HEK293 (cell line): ENCODE results near the gene CDYL2.

Experiments
- CTCF ChIP-seq: fragments of 450-650 bp; formaldehyde crosslinking; IDR thresholded peaks from 2 replicates; pipeline ENCODE4 v1.5.1; 2016; ENCODE audit warnings: missing biosample characterization, missing genetic modification characterization
- IKZF3 ChIP-seq: fragments of 450-650 bp; IDR thresholded peaks from 2 replicates; pipeline ENCODE4 v1.5.0; 2018; ENCODE audit warnings: missing biosample characterization, mild to moderate bottlenecking, missing genetic modification characterization, moderate library complexity
- PBX3 ChIP-seq: sonication (generic); formaldehyde crosslinking; IDR thresholded peaks from 2 replicates; pipeline ENCODE4 v1.8.1; 2022; ENCODE audit warnings: mild to moderate bottlenecking, moderate library complexity, missing genetic modification reagents
- REST ChIP-seq: fragments of 450-650 bp; formaldehyde crosslinking; IDR thresholded peaks from 2 replicates; pipeline ENCODE4 v1.5.1; 2016; ENCODE audit warnings: missing biosample characterization, missing genetic modification characterization
- SETDB1 ChIP-seq: IDR thresholded peaks from one replicate; pipeline ENCODE4 v1.6.1; 2017; ENCODE audit warnings: mild to moderate bottlenecking, low read length, moderate library complexity, mixed read lengths; ENCODE audit not compliant: insufficient read length
- TRIM28 ChIP-seq: IDR thresholded peaks from 2 replicates; pipeline ENCODE4 v1.6.1; 2011; ENCODE audit warnings: low read length, control low read depth, borderline replicate concordance
- ZNF138 ChIP-seq: fragments of 450-650 bp; formaldehyde crosslinking; IDR thresholded peaks from 2 replicates; pipeline ENCODE4 v1.5.1; 2016; ENCODE audit warnings: missing biosample characterization, missing genetic modification characterization, borderline replicate concordance
- ZNF146 ChIP-seq: fragments of 450-650 bp; formaldehyde crosslinking; IDR thresholded peaks from 2 replicates; pipeline ENCODE4 v1.5.1; 2016; ENCODE audit warnings: missing biosample characterization, missing genetic modification characterization
- ZNF223 ChIP-seq: fragments of 450-650 bp; formaldehyde crosslinking; IDR thresholded peaks from 2 replicates; pipeline ENCODE4 v1.5.1; 2016; ENCODE audit warnings: missing biosample characterization, missing genetic modification characterization
- ZNF274 ChIP-seq, 2 experiments: fragments of 200-500 bp in 1 of 2; fragments of 450-650 bp in 1 of 2; sonication (Bioruptor generic) in 1 of 2; formaldehyde crosslinking in 1 of 2; IDR thresholded peaks; 2 replicates each; pipeline versions ENCODE4 v1.5.1 to v1.6.1; 2014 to 2016; ENCODE audit warnings: borderline replicate concordance in 1 of 2, inconsistent platforms in 1 of 2, low read length in 1 of 2, missing biosample characterization in 1 of 2, missing genetic modification characterization in 1 of 2
- ZNF677 ChIP-seq: fragments of 450-650 bp; IDR thresholded peaks from 2 replicates; pipeline ENCODE4 v1.5.0; 2018; ENCODE audit warnings: missing biosample characterization, mild to moderate bottlenecking, missing genetic modification characterization, moderate library complexity
- ZNF843 ChIP-seq: fragments of 450-650 bp; formaldehyde crosslinking; IDR thresholded peaks from 2 replicates; pipeline ENCODE4 v1.5.1; 2016; ENCODE audit warnings: missing biosample characterization, missing genetic modification characterization
- TF ChIP-seq, protein P1 (sequence below): fragments of 450-650 bp; formaldehyde crosslinking; conservative IDR thresholded peaks from 2 replicates; pipeline ENCODE4 v1.5.1; 2016; ENCODE audit warnings: low read depth, missing biosample characterization, missing genetic modification characterization
- TF ChIP-seq, protein P2 (sequence below): IDR thresholded peaks from 2 replicates; pipeline ENCODE4 v1.6.1; 2011; ENCODE audit warnings: mild to moderate bottlenecking, low read depth, low read length, borderline replicate concordance

- TF ChIP-seq ZNF843: no peak
- no peak for TF ChIP-seq CTCF
- TF ChIP-seq, protein P1, sequence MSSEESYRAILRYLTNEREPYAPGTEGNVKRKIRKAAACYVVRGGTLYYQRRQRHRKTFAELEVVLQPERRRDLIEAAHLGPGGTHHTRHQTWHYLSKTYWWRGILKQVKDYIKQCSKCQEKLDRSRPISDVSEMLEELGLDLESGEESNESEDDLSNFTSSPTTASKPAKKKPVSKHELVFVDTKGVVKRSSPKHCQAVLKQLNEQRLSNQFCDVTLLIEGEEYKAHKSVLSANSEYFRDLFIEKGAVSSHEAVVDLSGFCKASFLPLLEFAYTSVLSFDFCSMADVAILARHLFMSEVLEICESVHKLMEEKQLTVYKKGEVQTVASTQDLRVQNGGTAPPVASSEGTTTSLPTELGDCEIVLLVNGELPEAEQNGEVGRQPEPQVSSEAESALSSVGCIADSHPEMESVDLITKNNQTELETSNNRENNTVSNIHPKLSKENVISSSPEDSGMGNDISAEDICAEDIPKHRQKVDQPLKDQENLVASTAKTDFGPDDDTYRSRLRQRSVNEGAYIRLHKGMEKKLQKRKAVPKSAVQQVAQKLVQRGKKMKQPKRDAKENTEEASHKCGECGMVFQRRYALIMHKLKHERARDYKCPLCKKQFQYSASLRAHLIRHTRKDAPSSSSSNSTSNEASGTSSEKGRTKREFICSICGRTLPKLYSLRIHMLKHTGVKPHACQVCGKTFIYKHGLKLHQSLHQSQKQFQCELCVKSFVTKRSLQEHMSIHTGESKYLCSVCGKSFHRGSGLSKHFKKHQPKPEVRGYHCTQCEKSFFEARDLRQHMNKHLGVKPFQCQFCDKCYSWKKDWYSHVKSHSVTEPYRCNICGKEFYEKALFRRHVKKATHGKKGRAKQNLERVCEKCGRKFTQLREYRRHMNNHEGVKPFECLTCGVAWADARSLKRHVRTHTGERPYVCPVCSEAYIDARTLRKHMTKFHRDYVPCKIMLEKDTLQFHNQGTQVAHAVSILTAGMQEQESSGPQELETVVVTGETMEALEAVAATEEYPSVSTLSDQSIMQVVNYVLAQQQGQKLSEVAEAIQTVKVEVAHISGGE (tag by site-specific recombination): no peak
- no peak for TF ChIP-seq ZNF146
- TF ChIP-seq TRIM28: no peak
- TF ChIP-seq SETDB1: no peak
- TF ChIP-seq ZNF274 (IDR thresholded peaks at IDR 0.05; ENCODE audit: low read length): no peak
- TF ChIP-seq ZNF274 (tag by site-specific recombination; IDR thresholded peaks at IDR 0.05; ENCODE audit: borderline replicate concordance): no peak
- no peak for TF ChIP-seq ZNF223
- TF ChIP-seq IKZF3 (tag by site-specific recombination): no peak
- TF ChIP-seq ZNF677 (tag by site-specific recombination): no peak
- TF ChIP-seq REST: no peak
- TF ChIP-seq, protein P2, sequence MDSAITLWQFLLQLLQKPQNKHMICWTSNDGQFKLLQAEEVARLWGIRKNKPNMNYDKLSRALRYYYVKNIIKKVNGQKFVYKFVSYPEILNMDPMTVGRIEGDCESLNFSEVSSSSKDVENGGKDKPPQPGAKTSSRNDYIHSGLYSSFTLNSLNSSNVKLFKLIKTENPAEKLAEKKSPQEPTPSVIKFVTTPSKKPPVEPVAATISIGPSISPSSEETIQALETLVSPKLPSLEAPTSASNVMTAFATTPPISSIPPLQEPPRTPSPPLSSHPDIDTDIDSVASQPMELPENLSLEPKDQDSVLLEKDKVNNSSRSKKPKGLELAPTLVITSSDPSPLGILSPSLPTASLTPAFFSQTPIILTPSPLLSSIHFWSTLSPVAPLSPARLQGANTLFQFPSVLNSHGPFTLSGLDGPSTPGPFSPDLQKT: no peak
- TF ChIP-seq PBX3 (CRISPR knock-in tag): no peak
- TF ChIP-seq ZNF138 (tag by site-specific recombination): no peak
Observed at GRCh38 chr16:80802902-80803301, 1.5 kb downstream of the CDYL2 start.
